Measurements from ENCODE around the gene DNAJC24.
"Not testable (repeated sequence)": the region's sequence is repeated elsewhere in the genome, so short reads cannot be mapped to it uniquely, and the experiment has no call there.

DNAJC24 gene, protein sequence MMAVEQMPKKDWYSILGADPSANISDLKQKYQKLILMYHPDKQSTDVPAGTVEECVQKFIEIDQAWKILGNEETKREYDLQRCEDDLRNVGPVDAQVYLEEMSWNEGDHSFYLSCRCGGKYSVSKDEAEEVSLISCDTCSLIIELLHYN

DNA sequence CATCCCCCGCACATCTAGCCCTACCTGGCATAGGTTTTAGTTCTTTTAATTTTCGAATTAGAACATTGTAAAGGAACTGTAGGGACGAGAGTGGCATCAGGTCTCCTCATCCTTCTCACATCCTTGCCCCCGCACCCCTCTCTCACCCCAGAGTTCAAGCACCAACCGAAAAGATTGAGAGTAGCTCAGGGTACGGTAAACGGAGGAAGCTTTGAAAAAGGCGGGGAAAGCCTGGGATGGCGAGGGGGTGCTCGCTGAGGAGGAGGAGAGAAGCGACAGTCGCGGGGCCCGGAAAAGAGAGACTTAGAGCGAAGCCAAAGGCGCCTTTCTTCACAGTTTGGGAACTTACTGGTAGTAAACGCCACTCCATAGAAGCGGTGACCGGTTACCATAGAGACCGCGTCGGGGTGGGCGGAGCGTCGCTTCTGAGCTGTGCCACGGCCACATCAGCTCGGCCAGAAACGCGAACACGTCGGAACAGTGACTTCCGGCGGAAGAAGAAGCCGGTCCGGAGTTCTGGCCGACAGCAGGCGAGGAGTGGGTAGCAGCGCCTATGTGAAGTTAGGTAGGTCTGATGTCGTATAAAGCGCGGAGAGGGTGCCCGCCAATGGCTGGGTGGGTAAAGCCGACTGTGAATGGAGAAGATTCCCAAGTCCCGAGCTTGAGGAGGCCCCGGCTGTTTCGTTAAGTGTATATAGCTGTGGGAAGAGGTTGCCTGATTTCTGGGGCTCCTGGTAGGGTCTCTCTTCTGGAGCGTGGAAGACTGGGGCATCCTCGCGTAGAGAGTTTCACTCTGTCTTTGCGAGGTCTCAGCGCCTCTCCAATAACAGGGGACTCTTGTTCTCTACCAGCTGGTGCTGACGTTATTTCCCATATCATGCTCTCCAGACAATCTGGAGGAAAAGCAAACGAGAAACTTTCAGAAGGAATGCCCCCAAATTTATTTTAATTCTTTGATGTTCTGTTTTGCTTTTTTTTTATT lies at the start of gene DNAJC24, which contains the start of gene DCDC1:
Gene DNAJC24 (plus strand): TSS at position 513 of the 982 bp plus-strand sequence. CDS start 889 bp downstream, outside the sequence.
Gene DCDC1 (minus strand): TSS at position 392 of the 982 bp plus-strand sequence. CDS start 41,459 bp downstream, outside the sequence.
- peak; percentile 90 for DNase-seq (ENCODE audit: low read depth)

- DNase-seq (ENCODE audit: low read depth), result not testable (repeated sequence)
Observed at GRCh38 chr11:31321494-31321893, 48.2 kb upstream of the DNAJC24 start.

DNA sequence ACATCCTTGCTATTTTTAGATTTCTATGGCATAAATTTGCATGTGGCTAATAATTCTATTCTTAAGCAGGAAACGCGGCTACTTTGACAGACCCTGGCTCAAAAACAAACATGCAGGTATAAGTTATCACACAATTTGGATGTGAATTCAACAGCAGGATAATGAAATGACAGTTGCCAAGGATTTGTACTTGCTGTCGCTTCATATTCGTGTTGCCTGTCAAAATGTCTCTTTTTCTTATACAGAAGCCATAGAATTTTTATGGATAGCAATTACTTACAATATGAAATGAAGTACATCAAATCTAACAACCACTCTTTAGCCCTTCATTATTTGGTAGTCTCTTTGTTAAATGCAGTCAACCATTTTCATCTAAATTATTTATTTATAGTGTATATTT lies 46.5 kb upstream of the DNAJC24 start:
- no peak for DNase-seq (ENCODE audit: low read depth)

GRCh38 chr11:31325160-31325559 lies 44.5 kb upstream of the DNAJC24 start:
- DNase-seq (ENCODE audit: low read depth), result no peak

DNA sequence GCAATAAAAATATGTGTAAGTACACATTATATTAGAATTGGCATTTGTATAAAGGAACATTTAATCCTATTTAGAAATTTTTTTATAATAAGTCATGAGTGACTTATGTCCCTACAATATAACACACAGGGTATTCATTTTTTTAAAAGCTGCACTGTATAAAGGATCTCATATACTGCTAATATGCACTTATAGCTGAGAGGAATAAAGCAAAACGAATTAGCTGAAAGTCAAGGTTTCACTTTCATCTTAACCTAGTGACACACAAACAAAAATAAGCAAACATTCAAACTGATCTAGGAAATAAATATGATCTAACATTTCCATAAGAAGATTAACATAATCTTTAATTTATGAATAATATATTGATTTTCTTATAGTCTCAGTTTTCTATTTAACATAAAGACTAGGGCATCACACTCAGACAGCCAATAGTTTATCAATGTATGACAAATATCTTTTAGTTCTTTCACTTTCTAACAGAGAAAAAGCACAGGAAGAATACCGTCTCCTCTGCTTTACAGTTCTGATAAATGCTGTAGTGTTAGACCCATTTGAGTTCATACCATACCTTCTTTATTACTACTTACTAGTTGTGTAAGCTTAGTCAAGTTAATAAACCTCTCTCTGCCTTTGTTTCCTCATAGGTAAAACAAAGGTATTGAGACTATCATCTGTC lies 43.1 kb upstream of the DNAJC24 start:
- DNase-seq (ENCODE audit: low read depth), result no peak

- DNase-seq (ENCODE audit: low read depth), result no peak
Observed at GRCh38 chr11:31327417-31327816, 42.2 kb upstream of the DNAJC24 start.

DNA sequence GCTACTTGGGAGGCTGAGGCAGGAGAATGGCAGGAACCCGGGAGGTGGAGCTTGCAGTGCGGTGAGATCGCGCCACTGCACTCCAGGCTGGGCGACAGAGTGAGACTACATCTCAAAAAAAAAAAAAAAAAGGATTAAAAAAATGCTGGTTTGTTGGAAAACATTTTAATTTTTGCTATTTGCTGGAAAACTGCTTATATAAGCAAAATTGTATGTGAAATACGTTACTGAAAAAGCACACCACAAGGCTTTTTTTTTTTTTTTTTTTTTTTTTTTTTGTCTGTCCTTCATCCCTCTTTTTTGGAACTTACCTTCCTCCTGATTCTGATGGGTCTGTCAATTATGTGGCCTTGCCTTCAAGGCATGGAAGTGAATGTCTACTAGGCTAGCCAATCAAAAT lies 41.0 kb upstream of the DNAJC24 start:
- no peak for DNase-seq (ENCODE audit: low read depth)

DNA sequence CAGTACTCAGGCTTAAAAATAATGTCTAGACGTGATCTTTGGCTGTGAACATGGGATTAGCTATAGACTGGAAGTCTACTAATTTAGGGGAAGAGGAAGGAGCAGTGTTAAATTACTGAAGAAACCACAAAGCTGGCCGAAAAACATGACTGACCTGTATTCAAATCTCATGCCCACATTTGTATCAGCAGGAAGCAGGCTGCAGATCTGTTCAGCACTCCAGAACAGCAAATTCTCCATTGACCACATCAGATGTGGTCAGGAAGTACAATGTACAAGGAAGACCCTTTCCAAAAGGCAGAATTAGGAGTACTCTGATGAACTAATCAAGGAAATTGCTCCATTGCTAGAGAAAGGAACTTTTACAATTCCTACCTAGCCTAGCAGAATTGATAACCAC lies 31.9 kb upstream of the DNAJC24 start:
- DNase-seq (ENCODE audit: low read depth), result no peak

DNA sequence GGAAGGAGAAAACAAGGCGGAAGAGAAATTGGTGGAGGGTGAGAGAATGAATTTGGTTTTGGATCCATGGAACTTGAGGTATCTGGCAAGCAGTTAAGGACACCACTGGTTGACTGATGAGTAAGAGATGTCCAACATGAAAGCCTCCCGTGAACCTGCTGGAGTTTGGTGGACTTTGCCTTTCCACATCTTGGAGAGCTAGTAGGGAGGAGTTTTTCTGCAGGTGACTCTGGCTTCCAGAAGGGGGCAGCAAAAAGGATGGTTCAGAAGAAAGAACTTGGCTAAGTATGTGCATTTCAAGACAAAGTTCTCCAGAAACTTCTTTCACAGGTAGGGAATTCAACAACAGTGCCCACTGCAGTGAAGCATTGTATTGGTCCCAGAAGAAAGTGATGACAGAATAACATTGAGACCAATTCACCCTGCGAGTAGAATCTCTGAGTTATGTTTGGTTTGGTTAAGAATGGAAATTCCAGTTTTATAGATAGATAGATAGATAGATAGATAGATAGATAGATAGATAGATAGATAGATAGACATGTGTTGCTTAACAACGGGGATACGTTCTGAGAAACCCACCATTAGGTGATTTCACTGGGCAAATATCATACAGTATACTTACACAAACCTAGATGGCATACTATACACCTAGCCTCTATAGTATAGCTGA lies 28.6 kb upstream of the DNAJC24 start:
- no peak for DNase-seq (ENCODE audit: low read depth)

GRCh38 chr11:31351168-31351567 lies 18.5 kb upstream of the DNAJC24 start:
- no peak for DNase-seq (ENCODE audit: low read depth)

- no peak for DNase-seq (ENCODE audit: low read depth)
Observed at GRCh38 chr11:31355131-31355530, 14.5 kb upstream of the DNAJC24 start.

DNA sequence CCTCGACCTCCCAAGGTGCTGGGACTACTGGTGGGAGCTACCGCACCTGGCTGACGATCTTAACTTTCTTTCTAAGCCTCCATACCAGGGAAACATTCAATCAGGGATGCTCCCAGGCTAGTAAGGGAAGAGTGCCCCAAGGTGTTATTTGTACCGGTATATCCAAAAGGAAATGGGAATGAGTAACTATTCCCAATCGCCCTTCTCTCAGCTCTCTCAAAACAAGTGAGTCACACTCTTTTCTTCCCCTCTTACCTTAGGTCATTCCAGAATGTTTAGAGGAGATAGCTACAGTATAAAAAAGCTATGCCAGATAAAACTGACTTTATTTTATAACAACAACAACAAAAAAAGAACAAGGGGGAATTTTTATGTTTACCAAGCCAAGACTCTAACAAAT lies 13.8 kb upstream of the DNAJC24 start:
- no peak for DNase-seq (ENCODE audit: low read depth)

- no peak for DNase-seq (ENCODE audit: low read depth)
Observed at GRCh38 chr11:31361743-31362142, 7.9 kb upstream of the DNAJC24 start.

DNA sequence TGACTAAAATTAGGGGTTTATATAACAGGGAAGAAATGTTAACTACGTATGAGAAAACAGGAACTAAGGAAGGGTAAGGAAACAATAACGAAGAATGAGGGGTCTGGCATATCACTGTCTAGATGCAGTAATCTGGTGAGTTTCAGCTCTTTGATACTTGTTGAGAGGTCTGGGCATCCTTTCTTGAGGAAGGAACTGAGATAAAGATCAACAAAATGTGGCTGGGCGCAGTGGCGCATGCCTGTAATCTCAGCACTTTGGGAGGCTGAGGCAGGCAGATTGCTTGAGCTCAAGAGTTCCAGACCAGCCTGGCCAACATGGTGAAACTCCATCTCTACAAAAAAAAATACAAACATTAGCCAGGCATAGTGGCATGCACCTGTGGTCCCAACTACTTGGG lies 2.9 kb upstream of the DNAJC24 start:
- no peak for DNase-seq (ENCODE audit: low read depth)

GRCh38 chr11:31375879-31376278 lies 6.2 kb downstream of the DNAJC24 start:
- no peak for DNase-seq (ENCODE audit: low read depth)

- no peak for DNase-seq (ENCODE audit: low read depth)
Observed at GRCh38 chr11:31383116-31383515, 13.5 kb downstream of the DNAJC24 start.

DNA sequence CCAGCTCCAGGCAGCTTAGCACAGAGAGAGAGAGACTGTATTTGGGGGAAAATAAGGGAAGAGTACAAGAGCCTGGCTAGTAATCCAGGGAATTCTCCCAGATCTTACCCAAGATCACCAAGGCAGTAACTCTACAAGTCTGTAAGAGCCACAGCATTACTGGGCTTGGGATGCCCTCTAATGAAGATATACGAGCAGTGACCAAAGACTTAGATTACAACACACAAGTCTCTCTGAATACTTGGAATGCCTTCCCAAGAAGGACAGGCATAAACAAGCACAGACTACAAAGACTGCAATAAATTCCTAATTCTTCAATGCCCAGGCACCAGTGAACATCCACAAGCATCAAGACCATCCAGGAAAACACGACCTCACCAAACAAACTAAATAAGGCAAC lies 17.7 kb downstream of the DNAJC24 start:
- no peak for DNase-seq (ENCODE audit: low read depth)

DNA sequence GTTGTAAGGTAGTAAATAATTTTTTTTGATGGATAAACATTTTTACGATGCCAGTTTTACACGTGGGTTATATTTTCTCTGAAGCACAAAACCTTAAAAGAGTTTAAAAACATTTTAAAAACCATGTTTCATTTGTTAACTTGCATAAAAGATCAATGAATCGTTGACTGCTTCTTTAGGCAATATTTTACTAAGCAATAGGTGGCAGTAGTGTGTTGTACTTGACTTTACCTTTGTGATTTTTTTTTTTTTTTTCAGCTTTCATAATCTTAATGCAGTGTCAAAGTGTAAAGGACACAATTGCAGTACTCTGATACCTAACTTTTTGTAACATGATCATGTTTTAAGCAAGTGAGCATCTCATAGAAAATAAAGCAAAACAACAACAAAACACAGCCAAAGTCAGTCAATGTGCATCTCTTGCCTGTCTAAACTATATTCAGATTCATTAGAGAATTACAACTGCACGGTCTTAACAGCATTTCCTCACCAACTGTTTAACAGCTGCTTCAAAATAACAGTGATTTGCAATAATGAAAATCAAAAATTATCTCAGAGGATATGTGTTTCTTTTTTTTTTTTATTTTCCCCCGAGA lies 27.7 kb downstream of the DNAJC24 start:
- no peak for DNase-seq (ENCODE audit: low read depth)

DNA sequence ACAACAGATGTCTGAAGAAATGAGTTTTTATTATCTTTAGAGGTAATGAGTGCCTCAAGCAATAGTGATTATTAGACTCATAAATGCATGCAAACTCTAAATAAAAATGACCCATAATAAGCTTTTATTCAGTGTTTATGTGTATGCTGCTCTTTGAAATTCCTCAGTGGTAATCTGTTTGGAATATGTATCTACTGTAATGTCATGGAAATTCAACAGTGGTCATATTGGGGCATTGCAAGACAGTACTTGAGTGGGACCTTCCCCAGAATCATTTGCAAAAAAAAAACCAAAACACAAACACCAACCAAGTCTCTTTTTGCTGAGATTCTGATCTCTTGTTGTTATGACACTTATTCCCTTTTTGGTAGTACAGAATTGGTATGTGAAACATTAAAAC lies 35.0 kb downstream of the DNAJC24 start:
- DNase-seq (ENCODE audit: low read depth), result no peak

DNA sequence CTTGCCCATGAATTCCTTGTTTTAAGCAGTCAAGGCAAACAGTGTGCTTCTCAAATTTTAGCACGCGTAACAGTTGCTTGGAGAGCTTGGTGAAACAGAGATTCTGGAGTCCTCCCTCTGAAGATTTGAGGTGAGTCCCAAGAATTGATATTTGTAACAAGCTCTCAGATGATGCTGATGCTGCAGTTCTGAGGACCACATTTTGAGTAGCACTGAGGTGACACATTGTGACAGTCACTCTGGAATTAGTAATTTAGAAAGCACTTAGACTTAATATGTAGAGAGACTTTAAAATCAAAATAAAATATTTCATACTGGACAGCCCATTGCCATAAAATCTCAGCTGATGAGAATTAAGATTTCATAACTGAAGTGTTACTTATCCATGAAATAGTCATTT lies 38.5 kb downstream of the DNAJC24 start:
- DNase-seq (ENCODE audit: low read depth), result no peak

GRCh38 chr11:31412946-31413345 lies 43.3 kb downstream of the DNAJC24 start:
- DNase-seq (ENCODE audit: low read depth), result no peak

- DNase-seq (ENCODE audit: low read depth), result no peak
Observed at GRCh38 chr11:31414338-31414737, 44.7 kb downstream of the DNAJC24 start.

Measured in activated gamma-delta T cell treated with anti-CD3 and anti-CD28 coated beads, Interleukin-2, amount 50 U/mL, for 16 hours (primary cell).